ENCODE data around the gene LMO4.

LMO4 gene

GRCh38 chr1:87318806-87319205 lies 9.9 kb upstream of the LMO4 start:
- TF ChIP-seq, protein P1, sequence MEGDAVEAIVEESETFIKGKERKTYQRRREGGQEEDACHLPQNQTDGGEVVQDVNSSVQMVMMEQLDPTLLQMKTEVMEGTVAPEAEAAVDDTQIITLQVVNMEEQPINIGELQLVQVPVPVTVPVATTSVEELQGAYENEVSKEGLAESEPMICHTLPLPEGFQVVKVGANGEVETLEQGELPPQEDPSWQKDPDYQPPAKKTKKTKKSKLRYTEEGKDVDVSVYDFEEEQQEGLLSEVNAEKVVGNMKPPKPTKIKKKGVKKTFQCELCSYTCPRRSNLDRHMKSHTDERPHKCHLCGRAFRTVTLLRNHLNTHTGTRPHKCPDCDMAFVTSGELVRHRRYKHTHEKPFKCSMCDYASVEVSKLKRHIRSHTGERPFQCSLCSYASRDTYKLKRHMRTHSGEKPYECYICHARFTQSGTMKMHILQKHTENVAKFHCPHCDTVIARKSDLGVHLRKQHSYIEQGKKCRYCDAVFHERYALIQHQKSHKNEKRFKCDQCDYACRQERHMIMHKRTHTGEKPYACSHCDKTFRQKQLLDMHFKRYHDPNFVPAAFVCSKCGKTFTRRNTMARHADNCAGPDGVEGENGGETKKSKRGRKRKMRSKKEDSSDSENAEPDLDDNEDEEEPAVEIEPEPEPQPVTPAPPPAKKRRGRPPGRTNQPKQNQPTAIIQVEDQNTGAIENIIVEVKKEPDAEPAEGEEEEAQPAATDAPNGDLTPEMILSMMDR (IDR thresholded peaks at IDR 0.05; ENCODE audit: control extremely low read depth, extremely low read depth, low read depth, missing control alignments), result no peak
- POLR2A ChIA-PET, result no interaction called here
- DNase-seq (ENCODE audit: extremely low spot score), result no peak
- CTCF ChIA-PET, result no interaction called here

GRCh38 chr1:87325982-87326738 lies 2.5 kb upstream of the LMO4 start:
- peak; percentile 41 for DNase-seq (ENCODE audit: extremely low spot score)
- TF ChIP-seq, protein P1 (IDR thresholded peaks at IDR 0.05; ENCODE audit: control extremely low read depth, extremely low read depth, low read depth, missing control alignments), result peak; percentile 77
- CTCF ChIA-PET, result interaction anchor here (0.6 to 3.5 kb wide), 24 partner anchors 10 to 736 kb away, joined by 3 to 42 read pairs (median 4); no protein-coding TSS in a partner anchor
- POLR2A ChIA-PET, result no interaction called here

GRCh38 chr1:87327376-87328271 lies 1.1 kb upstream of the LMO4 start:
- POLR2A ChIA-PET, result interaction anchor here (0.7 kb wide), 1 partner anchor 403 kb away, joined by 3 read pairs; no protein-coding TSS in a partner anchor
- TF ChIP-seq, protein P1 (IDR thresholded peaks at IDR 0.05; ENCODE audit: control extremely low read depth, extremely low read depth, low read depth, missing control alignments), result no peak
- DNase-seq (ENCODE audit: extremely low spot score), result no peak
- CTCF ChIA-PET, result interaction anchor here (1.0 to 3.5 kb wide), 7 partner anchors 11 to 626 kb away, joined by 3 to 42 read pairs (median 4); no protein-coding TSS in a partner anchor

GRCh38 chr1:87329051-87329525 lies 408 bp downstream of the LMO4 start:
- POLR2A ChIA-PET, result interaction anchor here (0.6 to 0.7 kb wide), 3 partner anchors 13 to 1572 kb away, joined by 3 to 6 read pairs (median 3); no protein-coding TSS in a partner anchor
- TF ChIP-seq, protein P1 (IDR thresholded peaks at IDR 0.05; ENCODE audit: control extremely low read depth, extremely low read depth, low read depth, missing control alignments), result no peak
- DNase-seq (ENCODE audit: extremely low spot score), result peak; percentile 35
- CTCF ChIA-PET, result interaction anchor here (1.0 to 1.5 kb wide), 2 partner anchors 119 to 625 kb away, joined by 3 read pairs; no protein-coding TSS in a partner anchor

DNA sequence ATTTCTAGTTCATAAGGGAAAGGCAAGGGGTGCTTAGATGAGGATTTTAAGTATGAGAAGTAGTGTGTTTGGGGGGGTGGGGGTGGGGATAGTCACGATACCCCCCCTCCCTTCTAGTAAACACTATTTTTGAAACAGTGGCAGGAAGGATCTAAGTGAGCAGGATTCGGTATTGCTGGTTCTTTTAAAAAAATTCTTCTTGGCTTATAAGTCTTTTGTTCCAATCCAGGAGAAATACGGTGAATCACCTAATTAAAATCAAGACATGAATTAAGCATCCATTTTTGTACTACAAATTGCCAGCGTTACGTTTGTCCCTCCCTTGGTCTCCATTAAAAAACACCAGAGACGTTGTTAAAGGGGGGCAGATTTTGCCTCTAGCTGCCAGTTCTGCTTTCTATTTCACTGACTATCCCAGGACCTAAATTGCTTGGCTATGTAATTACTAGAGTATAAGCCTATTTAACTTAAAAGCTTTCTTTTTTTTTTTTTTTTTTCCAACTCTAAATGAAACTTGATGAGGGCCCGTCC lies 911 bp downstream of the LMO4 start:
- ChIA-PET CTCF (interaction anchor here (1.0 to 1.5 kb wide), 3 partner anchors 13 to 118 kb away, joined by 3 to 4 read pairs (median 3); no protein-coding TSS in a partner anchor), POLR2A (interaction anchor here (0.6 kb wide), 1 partner anchor 1571 kb away, joined by 6 read pairs; no protein-coding TSS in a partner anchor)
- peak; percentile 31 for DNase-seq (ENCODE audit: extremely low spot score)
- TF ChIP-seq, protein P1 (IDR thresholded peaks at IDR 0.05; ENCODE audit: control extremely low read depth, extremely low read depth, low read depth, missing control alignments), result no peak

Measured in GM10248 (cell line).